GM12878 (cell line): ENCODE measurements around the gene NFKBIB. TPM values are rescaled to one million over a fixed set of nuclear protein-coding genes. Genes with fewer than 3 reads are reported as not detected.

ENCODE experiments used
- BCL3 ChIP-seq: IDR thresholded peaks from 2 replicates; pipeline ENCODE4 v1.6.1; 2011; ENCODE audit warnings: borderline replicate concordance, low read depth, mild to moderate bottlenecking, moderate library complexity, low read length; ENCODE audit not compliant: insufficient read depth, poor library complexity, severe bottlenecking
- CBX5 ChIP-seq: sonication (generic); IDR thresholded peaks from 2 replicates; pipeline ENCODE4 v1.6.1; 2016; ENCODE audit warnings: low read depth, moderate library complexity, mild to moderate bottlenecking, inconsistent platforms
- CHD4 ChIP-seq: fragments of 200-600 bp; sonication (generic); IDR thresholded peaks from 2 replicates; pipeline ENCODE4 v1.6.1; 2016; ENCODE audit warnings: mild to moderate bottlenecking
- KLF5 ChIP-seq: fragments of 450-650 bp; IDR thresholded peaks from 2 replicates; pipeline ENCODE4 v1.6.1; 2014; ENCODE audit warnings: mild to moderate bottlenecking; ENCODE audit not compliant: partially characterized antibody
- LARP7 ChIP-seq: fragments of 450-650 bp; IDR thresholded peaks from 2 replicates; pipeline ENCODE4 v1.6.1; 2017; ENCODE audit warnings: mild to moderate bottlenecking
- POLR2A ChIP-seq: IDR thresholded peaks from 2 replicates; pipeline ENCODE4 v1.6.1; 2011; ENCODE audit warnings: low read depth, mild to moderate bottlenecking, low read length
- POLR2AphosphoS5 ChIP-seq: IDR thresholded peaks from 2 replicates; pipeline ENCODE4 v1.6.1; 2011; ENCODE audit warnings: mild to moderate bottlenecking, low read length, inconsistent platforms
- RELB ChIP-seq: fragments of 450-650 bp; IDR thresholded peaks from 2 replicates; pipeline ENCODE4 v1.6.1; 2017; ENCODE audit warnings: low read depth, mild to moderate bottlenecking, moderate library complexity
- REST ChIP-seq: IDR thresholded peaks from 2 replicates; pipeline ENCODE4 v1.6.1; 2012; ENCODE audit warnings: mild to moderate bottlenecking, low read depth, low read length
- SKIL ChIP-seq: fragments of 450-650 bp; IDR thresholded peaks from 2 replicates; pipeline ENCODE4 v1.6.1; 2017; ENCODE audit warnings: mild to moderate bottlenecking, low read depth, inconsistent platforms; ENCODE audit not compliant: poor library complexity, severe bottlenecking
- TCF12 ChIP-seq: IDR thresholded peaks from 2 replicates; pipeline ENCODE4 v1.6.1; 2011; ENCODE audit warnings: low read depth, mild to moderate bottlenecking, low read length
- TCF3 ChIP-seq: IDR thresholded peaks from 2 replicates; pipeline ENCODE4 v1.6.1; 2012; ENCODE audit warnings: low read depth, mild to moderate bottlenecking, low read length, borderline replicate concordance; ENCODE audit not compliant: insufficient read depth
- USF1 ChIP-seq: IDR thresholded peaks from 2 replicates; pipeline ENCODE4 v1.6.1; 2011; ENCODE audit warnings: borderline replicate concordance, low read depth, mild to moderate bottlenecking, moderate library complexity, mixed read lengths, low read length; ENCODE audit not compliant: insufficient read depth; ENCODE audit errors: extremely low read length
- YY1 ChIP-seq: IDR thresholded peaks from 2 replicates; pipeline ENCODE4 v1.6.1; 2011; ENCODE audit warnings: low read depth, mild to moderate bottlenecking, low read length
- ZSCAN29 ChIP-seq: fragments of 450-650 bp; IDR thresholded peaks from 2 replicates; pipeline ENCODE4 v1.6.1; 2017; ENCODE audit warnings: mild to moderate bottlenecking, moderate library complexity
- polyA plus RNA-seq, 11 experiments: library from polyadenylated mRNA; depleted of rRNA in 4 of 11; unstranded in 6 of 11; stranded (reverse) in 5 of 11; fragments of >200 nt; fragmentation: Nextera tagmentation in 4 of 11; fragmentation: Illumina TruSeq in 1 of 11; extraction: Ambion mirVana in 4 of 11; extraction: Trizol in 1 of 11; gene quantifications; 1 replicate in 1 of 11; 2 replicates in 10 of 11; pipeline versions ENCODE4 v1.2.1 to v1.2.3, GENCODE V29; 2011 to 2016; ENCODE audit warnings: inconsistent platforms in 2 of 11, missing spikeins in 2 of 11, low read depth in 1 of 11
- total RNA-seq, 4 experiments: library from RNA; depleted of rRNA in 3 of 4; stranded (reverse); fragments of >200 nt in 3 of 4; fragmentation: Illumina TruSeq in 1 of 4; extraction: Trizol in 1 of 4; gene quantifications; 2 replicates each; pipeline versions ENCODE4 v1.2.1 to v1.2.3, GENCODE V29; 2013 to 2021

NFKBIB gene
- total and polyA plus RNA-seq, 10 of the 15 experiments (the other 5 are each of a cell fraction or from before 2014, with no cell fraction given) = 1.2 to 60.9 (median 31.0) TPM

GRCh38 chr19:38900202-38900629, 447 bp downstream of the NFKBIB start (continued):
- TF ChIP-seq TCF3 (no peak), USF1 (peak; percentile 73), LARP7 (no peak), YY1 (no peak), RELB (no peak), POLR2A (no peak), POLR2AphosphoS5 (peak; percentile 39; the same call in 1 of the 2 replicates), ZSCAN29 (no peak), SKIL (no peak), BCL3 (no peak), TCF12 (no peak), CBX5 (no peak), REST (no peak), KLF5 (no peak), CHD4 (no peak)
